Stomach (tissue), 4 donors: ENCODE data around the gene WDR5B.

Experiments
- CTCF ChIP-seq, 7 experiments: fragments of 450-650 bp in 4 of 7; fragments of 200-600 bp in 3 of 7; sonication (generic) in 3 of 7; IDR thresholded peaks; one replicate each; pipeline ENCODE4 v1.5.1; 2016 to 2019; ENCODE audit warnings: antibody characterized with exemption in 7 of 7, control low read depth in 2 of 7, mild to moderate bottlenecking in 1 of 7
- POLR2A ChIP-seq, 4 donors: fragments of 450-650 bp; IDR thresholded peaks; one replicate each; pipeline ENCODE4 v1.6.1; 2016; ENCODE audit warnings: antibody characterized with exemption in 4 of 4, control low read depth in 2 of 4, mild to moderate bottlenecking in 1 of 4, moderate library complexity in 1 of 4
- POLR2AphosphoS5 ChIP-seq, 3 donors: sonication (generic); formaldehyde crosslinking; IDR thresholded peaks; one replicate each; pipeline ENCODE4 v1.6.1; 2016; ENCODE audit warnings: antibody characterized with exemption in 3 of 3

GRCh38 chr3:122396511-122396910, 19.4 kb downstream of the WDR5B start:
- TF ChIP-seq CTCF (IDR thresholded peaks at IDR 0.05) (no peak), POLR2AphosphoS5 (IDR thresholded peaks at IDR 0.05) (no peak), POLR2A (IDR thresholded peaks at IDR 0.05) (no peak)
